AG08396 (cell line): ENCODE measurements around the gene COG5.
A peak's percentile ranks its signal among the peaks of the same experiment; 100 is the strongest.
"Not testable (repeated sequence)": the region's sequence is repeated elsewhere in the genome, so short reads cannot be mapped to it uniquely, and the experiment has no call there.

Source experiments
- DNase-seq: peaks from one replicate; pipeline ENCODE4 v3.0.0; 2012; ENCODE audit warnings: low spot score, mixed read lengths

COG5 gene

GRCh38 chr7:107579885-107580715 lies 16.4 kb upstream of the COG5 start, which contains the start of gene BCAP29:
TSS of gene BCAP29 (plus strand) at chr7:107580246. CDS start at chr7:107580773, 527 bp downstream.
- peak; percentile 83 for DNase-seq

DNA sequence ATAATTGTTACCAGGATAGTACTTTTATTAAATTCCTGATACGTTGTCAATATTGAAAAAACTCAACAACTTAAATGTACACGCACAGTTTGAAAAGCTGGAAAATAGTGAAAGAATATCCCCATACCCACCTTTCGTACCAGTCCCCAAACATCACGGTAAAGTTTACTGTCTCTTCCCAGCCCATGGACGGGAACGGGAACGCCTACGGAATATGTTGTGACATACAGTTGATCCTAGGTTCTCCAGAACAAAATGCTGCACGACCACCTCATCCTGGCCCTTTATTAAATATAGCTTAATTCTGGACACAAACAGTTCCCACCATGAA lies 15.8 kb upstream of the COG5 start:
- no peak for DNase-seq

GRCh38 chr7:107573537-107573936 lies 9.8 kb upstream of the COG5 start:
- DNase-seq = no peak

GRCh38 chr7:107570298-107570697 lies 6.6 kb upstream of the COG5 start:
- DNase-seq = no peak

GRCh38 chr7:107564553-107565298 lies 1.0 kb upstream of the COG5 start:
- DNase-seq = peak; percentile 59

DNA sequence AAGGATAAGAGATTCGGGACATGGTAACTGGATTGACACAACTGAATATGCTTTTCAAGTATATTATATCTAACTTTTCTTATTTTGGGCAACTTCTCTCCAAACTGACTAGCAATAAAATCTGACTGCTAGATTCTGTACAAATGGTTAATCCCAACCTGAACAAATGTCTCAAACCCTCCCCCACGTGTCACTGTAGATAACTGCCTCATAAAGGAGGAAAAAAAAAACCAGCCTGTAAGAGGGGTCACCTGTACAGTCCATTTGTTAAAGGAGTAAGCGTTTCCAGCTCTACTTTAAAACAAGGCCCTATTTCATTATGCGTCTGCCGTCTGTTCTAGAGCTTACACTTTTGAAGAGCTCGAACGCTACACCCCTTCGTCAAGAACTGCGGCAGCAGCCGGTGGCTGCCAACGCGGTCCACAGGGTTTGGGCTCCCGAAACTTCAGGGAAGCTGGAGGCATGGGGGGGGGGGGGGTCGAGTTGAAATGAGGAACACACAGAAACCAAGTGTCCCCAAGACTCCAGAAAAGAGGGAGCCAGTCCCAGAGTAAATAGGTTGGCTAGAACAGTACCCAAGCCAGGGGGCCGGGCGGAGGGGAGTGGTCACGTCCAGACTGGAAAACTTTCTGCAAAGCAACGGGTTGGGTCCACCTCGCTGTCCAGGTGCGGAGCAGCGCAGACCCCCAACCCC lies 492 bp downstream of the COG5 start:
- no peak for DNase-seq

- DNase-seq = no peak
Measured at GRCh38 chr7:107560898-107561516, 2.7 kb downstream of the COG5 start.

DNA sequence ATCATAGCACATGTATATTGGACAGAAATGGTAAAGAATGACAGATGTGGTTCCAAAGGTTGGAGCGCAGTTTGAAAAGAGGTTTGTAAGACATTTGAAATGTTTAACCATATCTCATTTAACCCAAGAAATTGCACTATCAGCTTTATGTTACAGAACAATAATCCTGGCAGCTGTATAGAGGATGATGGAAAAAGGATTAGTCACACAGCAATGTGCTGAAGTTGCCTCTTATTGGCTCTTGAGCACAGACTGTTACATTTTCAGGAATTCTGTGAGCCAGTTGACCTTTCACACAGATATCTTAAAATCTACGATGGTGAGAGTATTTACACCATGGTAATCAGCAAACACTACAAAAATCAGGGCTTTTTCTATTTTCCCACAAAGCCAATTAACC lies 3.9 kb downstream of the COG5 start:
- DNase-seq = peak; percentile 53

GRCh38 chr7:107555893-107556292 lies 7.8 kb downstream of the COG5 start:
- DNase-seq = no peak

DNA sequence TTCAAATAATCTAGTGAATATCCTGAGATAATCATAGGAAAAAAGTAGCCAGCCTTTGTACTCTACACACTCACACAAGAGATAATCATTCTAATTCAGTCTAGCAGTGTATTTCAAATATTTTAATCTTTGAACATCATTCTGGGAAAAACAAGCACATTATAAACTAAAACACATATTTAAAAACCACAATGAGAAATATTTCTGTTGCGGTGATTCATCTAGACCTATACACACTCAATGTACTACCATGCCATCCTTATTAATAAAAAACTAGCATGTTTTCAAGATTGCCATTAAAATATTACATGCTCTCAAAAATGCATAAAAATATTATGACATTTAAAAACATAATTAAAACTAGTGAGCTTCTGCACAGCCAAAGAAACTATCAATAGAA lies 11.8 kb downstream of the COG5 start:
- no peak for DNase-seq

GRCh38 chr7:107544848-107545591 lies 18.7 kb downstream of the COG5 start:
- no peak for DNase-seq

GRCh38 chr7:107543338-107543993 lies 20.3 kb downstream of the COG5 start:
- no peak for DNase-seq

DNA sequence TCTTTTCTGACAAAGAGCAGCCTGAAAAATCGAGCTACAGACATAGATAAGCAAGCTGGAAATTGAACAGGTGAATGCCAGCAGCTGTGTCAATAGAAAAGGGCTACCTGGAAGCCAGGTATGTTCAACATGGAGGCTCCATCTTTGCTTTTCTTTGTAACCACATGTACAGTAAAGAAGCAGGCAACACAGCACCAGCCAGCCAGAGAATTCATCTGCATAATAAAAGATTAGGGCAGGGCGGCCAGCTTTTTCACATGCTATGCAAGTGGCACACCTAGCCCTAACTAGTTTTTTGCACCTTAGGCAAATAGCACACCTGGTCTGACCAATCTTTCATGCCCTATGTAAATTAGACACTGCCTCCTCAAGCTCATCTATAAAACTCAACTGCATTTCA lies 25.7 kb downstream of the COG5 start:
- DNase-seq = no peak

- DNase-seq = not testable (repeated sequence)
Measured at GRCh38 chr7:107537228-107537627, 26.5 kb downstream of the COG5 start.

DNA sequence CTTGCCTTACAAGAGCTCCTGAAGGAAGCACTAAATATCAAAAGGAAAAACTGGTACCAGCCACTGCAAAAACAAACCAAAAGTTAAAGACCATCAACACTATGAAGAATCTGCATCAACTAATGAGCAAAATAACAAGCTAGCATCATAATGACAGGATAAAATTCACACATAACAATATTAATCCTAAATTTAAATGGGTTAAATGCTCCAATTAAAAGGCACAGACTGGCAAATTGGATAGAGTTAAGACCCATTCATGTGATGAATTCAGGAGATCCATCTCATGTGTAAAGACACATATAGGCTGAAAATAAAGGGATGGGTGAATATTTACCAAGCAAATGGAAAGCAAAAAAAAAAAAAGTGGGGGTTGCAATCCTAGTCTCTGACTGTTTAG lies 29.6 kb downstream of the COG5 start:
- DNase-seq = no peak

- DNase-seq = no peak
Measured at GRCh38 chr7:107530751-107531150, 33.0 kb downstream of the COG5 start.

DNA sequence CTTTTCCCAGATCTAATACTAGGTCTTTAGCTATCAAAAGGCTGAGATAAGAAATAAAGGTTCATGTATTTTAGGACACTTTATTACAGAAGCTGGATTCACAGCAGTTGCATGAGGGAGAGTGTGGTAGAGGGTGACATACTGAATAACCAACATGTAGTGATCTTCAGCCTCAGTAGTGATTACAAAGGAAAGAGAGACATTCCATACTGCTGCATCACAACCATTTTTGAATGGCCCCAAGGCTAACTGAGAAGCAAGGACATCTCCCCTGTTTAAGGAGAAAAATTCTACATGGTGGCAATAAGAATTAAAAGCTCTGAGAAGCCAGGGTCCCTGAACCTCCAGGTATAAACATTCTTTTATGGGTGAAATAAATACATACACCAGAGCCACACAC lies 35.3 kb downstream of the COG5 start:
- peak; percentile 40 for DNase-seq

DNA sequence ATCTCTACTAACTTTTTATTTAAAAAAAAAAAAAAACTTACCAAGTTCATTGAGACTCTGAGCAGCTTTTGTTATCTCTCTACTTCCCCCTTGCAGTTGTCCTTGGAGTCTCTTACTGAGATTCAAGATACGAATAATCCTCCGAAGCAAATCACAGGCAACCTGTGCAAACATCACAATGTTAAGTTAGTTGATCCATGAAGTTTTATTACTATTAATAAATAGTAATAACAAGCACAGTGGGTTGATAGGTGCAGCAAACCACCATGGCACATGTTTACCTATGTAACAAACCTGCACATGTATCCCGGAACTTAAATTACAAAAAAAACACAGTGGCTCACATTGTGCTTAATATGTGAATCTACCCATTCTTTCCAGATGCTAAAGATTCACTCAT lies 36.5 kb downstream of the COG5 start:
- DNase-seq = no peak

- no peak for DNase-seq
Measured at GRCh38 chr7:107526672-107527071, 37.0 kb downstream of the COG5 start.

GRCh38 chr7:107506674-107507339 lies 56.9 kb downstream of the COG5 start:
- DNase-seq = peak; percentile 6
